Stimulated activated naive B cell treated with anti-CD40 and anti-IgM and Interleukin-4, amounts not matched to agents 10 μg/mL and 1 μg/mL and 100 μg/mL, for 72 hours (primary cell): Measurements from ENCODE around the gene PIK3CD.
"Not testable (repeated sequence)": the region's sequence is repeated elsewhere in the genome, so short reads cannot be mapped to it uniquely, and the experiment has no call there.

Experiments used
- ATAC-seq, 2 donors: fragments of 150-1000 bp; cut with Tn5 transposase; replicated peaks; 2 replicates each; pipeline ENCODE4 v1.10.0; 2021; ENCODE audit warnings: moderate library complexity in 1 of 2
- DNase-seq: peaks from one replicate; pipeline ENCODE4 v3.0.0; 2021
- H3K27ac Mint-ChIP-seq: one replicate; pipeline ENCODE4 v1.8.0; 2022; ENCODE audit warnings: mild to moderate bottlenecking, mixed read lengths
- H3K27me3 Mint-ChIP-seq, 2 donors: one replicate each; pipeline ENCODE4 v1.8.0; 2022; ENCODE audit warnings: mixed read lengths in 2 of 2
- H3K36me3 Mint-ChIP-seq, 2 donors: one replicate each; pipeline ENCODE4 v1.8.0; 2022; ENCODE audit warnings: mixed read lengths in 2 of 2, mild to moderate bottlenecking in 1 of 2
- H3K4me1 Mint-ChIP-seq, 2 donors: one replicate each; pipeline ENCODE4 v1.8.0; 2022; ENCODE audit warnings: mixed read lengths in 2 of 2, mild to moderate bottlenecking in 1 of 2
- H3K4me3 Mint-ChIP-seq, 2 donors: one replicate each; pipeline ENCODE4 v1.8.0; 2022; ENCODE audit warnings: mild to moderate bottlenecking in 2 of 2, mixed read lengths in 2 of 2, moderate library complexity in 1 of 2
- H3K9me3 Mint-ChIP-seq, 2 donors: one replicate each; pipeline ENCODE4 v1.8.0; 2022; ENCODE audit warnings: mixed read lengths in 2 of 2, mild to moderate bottlenecking in 1 of 2

The PIK3CD gene

DNA sequence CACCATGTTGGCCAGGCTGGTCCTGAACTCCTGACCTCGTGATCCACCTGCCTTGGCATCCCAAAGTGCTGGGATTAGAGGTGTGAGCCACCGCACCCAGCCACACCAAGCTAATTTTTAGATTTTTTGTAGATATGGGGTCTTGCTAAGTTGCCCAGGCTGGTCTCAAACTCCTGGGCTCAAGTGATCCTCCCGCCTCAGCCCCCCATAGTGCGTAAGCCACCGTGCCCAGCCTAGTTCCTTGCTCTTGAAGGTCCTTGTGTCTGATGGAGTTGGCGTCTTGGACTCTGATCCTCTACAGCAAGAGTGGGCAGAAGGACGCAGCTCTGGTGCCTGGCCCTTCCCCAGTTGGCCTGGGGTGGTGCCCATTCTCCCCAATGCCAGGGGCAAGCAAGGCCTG, 24.6 kb downstream of the PIK3CD start:
- H3K27me3 Mint-ChIP-seq, DNase-seq, H3K9me3 Mint-ChIP-seq, ATAC-seq: not testable (repeated sequence)
- Mint-ChIP-seq H3K27ac (peak overlapping the region; percentile 94), H3K4me1 (peaks cover 51 to 82% of the 10 kb centered on the region in 2 donors), H3K36me3 (peaks cover 51 to 62% of the 10 kb centered on the region in 2 donors), H3K4me3 (peak overlapping the region in 1 of 2 donors; percentile 46)

GRCh38 chr1:9676815-9677393, 25.4 kb downstream of the PIK3CD start:
- Mint-ChIP-seq H3K9me3 (peaks cover 0 to 7% of the 10 kb centered on the region in 2 donors), H3K36me3 (peaks cover 49 to 57% of the 10 kb centered on the region in 2 donors), H3K27me3 (no peaks in the 10 kb centered on the region), H3K4me3 (peak overlapping the region in 1 of 2 donors; percentile 3), H3K4me1 (peaks cover 51 to 82% of the 10 kb centered on the region in 2 donors), H3K27ac (peak overlapping the region; percentile 94)
- ATAC-seq: no peak
- no peak for DNase-seq

DNA sequence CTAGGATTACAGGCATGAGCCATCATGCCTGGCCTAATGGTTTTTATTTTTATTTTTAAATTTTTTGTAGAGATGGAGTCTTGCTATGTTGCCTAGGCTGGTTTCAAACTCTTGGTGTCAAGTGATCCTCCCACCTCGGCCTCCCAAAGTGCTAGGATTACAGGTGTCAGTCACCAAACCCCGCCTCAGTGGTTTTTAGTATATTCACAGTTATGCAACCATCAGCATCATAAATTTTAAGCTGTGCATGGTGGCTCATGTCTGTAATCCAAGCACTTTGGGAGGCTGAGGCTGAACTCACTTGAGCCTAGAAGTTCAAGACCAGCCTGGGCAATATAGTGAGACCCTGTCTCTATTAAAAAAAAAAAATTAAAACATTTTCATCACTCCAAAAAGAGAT, 28.6 kb downstream of the PIK3CD start:
- H3K4me1 Mint-ChIP-seq: peaks cover 49 to 82% of the 10 kb centered on the region in 2 donors
- H3K36me3 Mint-ChIP-seq: peaks cover 43 to 51% of the 10 kb centered on the region in 2 donors
- ATAC-seq: no peak

GRCh38 chr1:9680828-9681227, 29.3 kb downstream of the PIK3CD start:
- peaks cover 43 to 54% of the 10 kb centered on the region in 2 donors for H3K36me3 Mint-ChIP-seq
- no peak for DNase-seq
- H3K27ac Mint-ChIP-seq: peak overlapping the region; percentile 87
- H3K9me3 Mint-ChIP-seq: peaks cover 0 to 7% of the 10 kb centered on the region in 2 donors
- H3K27me3 Mint-ChIP-seq: no peaks in the 10 kb centered on the region
- H3K4me1 Mint-ChIP-seq: peaks cover 52 to 86% of the 10 kb centered on the region in 2 donors
- peak overlapping the region in 1 of 2 donors; percentile 4 for H3K4me3 Mint-ChIP-seq
- peak; percentile 83 to 91 for ATAC-seq

More for the DNA sequence above, 28.6 kb downstream of the PIK3CD start:
- no peak for DNase-seq
- Mint-ChIP-seq H3K9me3 (peaks cover 0 to 7% of the 10 kb centered on the region in 2 donors), H3K27me3 (no peaks in the 10 kb centered on the region), H3K4me3 (no peak overlapping the region), H3K27ac (no peak overlapping the region)

GRCh38 chr1:9684801-9685200, 33.3 kb downstream of the PIK3CD start:
- Mint-ChIP-seq H3K27ac (peak overlapping the region; percentile 76), H3K9me3 (peaks cover 0 to 2% of the 10 kb centered on the region in 2 donors), H3K4me1 (peaks cover 41 to 83% of the 10 kb centered on the region in 2 donors), H3K27me3 (no peaks in the 10 kb centered on the region), H3K4me3 (peak overlapping the region; percentile 12 to 23), H3K36me3 (peaks cover 21 to 38% of the 10 kb centered on the region in 2 donors)
- no peak for ATAC-seq
- DNase-seq: no peak

DNA sequence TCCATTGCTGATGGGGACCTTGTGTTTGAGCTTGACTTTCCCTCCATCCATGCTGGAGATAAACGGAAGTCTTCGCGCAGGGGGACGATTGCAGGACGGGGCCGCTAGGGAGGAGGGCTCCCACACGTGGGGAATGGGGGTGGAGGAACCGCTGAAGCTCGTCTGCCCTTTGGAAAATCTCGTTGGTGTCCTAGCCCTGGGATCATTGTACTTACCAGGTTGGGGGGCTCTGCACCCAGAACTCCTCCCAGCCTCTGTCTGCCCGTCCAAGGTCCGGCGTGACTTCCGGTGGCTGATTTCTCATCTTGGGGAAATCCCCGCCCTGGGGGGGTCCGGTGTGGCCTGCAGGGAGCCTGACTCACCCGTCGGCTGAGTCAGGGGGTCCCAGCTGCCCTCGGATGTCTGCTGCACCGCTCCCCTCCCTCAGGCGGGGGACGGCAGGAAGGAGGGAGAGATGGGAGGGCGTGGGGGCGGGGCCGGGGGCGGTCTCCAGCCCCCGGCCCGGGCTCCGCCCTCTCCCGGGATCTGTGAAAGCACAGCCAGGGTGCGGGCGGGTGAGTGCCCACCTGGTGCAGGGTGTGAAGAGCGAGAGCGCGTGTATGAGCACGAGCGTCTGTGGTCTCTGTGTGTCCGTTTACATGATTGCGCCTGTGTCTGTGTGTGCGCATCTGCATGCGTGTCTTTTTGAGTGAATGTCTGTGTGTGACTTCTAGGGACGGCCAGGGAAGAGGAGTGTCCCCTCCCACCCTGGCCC, 35.8 kb downstream of the PIK3CD start:
- H3K9me3 Mint-ChIP-seq: no peaks in the 10 kb centered on the region
- DNase-seq: peak; percentile 42
- peaks cover 28 to 49% of the 10 kb centered on the region in 2 donors for H3K36me3 Mint-ChIP-seq
- no peaks in the 10 kb centered on the region for H3K27me3 Mint-ChIP-seq
- peak overlapping the region; percentile 91 for H3K27ac Mint-ChIP-seq
- peak; percentile 45 to 55 for ATAC-seq
- peak overlapping the region; percentile 85 to 87 for H3K4me3 Mint-ChIP-seq
- H3K4me1 Mint-ChIP-seq: peaks cover 48 to 83% of the 10 kb centered on the region in 2 donors

DNA sequence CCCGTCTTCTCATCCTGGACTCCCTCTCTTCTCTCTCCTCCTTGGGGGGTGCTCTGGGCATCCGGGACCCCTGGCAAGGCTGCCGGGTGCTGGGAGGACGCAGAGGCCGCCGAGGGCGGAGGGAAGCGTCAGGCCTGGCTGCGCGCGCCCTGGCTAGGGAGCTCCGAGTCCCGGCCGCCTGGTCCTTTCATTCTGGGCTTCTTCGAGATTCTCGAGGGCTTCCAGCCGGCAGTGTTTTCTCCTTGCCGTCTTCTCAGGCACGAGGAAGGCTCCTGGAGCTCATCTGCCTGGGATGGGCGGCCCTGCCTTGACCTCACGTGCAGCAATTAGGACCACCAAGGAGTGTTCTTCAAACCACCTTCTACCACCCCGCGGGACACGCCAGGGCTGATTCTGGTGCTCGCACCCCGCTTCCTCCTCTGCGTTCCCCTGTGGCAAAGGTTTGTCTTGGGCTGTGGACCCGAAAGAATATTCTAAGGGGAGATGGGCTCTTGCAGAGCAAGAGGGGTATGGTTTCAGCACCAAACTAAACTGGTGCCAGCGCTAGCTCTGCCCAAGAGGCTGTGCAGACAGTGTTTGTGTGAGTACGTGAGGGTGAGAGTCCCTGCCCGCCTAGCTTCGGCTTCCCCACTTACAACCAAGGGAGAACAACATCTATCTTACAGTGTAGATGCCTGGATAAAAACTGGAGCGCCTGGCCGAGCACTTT, 36.5 kb downstream of the PIK3CD start:
- ATAC-seq (peak in 1 of 2 donors; percentile 2), DNase-seq (no peak)
- H3K27me3 Mint-ChIP-seq: no peaks in the 10 kb centered on the region
- H3K4me1 Mint-ChIP-seq: peaks cover 50 to 80% of the 10 kb centered on the region in 2 donors
- peaks cover 30 to 52% of the 10 kb centered on the region in 2 donors for H3K36me3 Mint-ChIP-seq
- H3K4me3 Mint-ChIP-seq: peak overlapping the region; percentile 85 to 87
- H3K9me3 Mint-ChIP-seq: no peaks in the 10 kb centered on the region
- H3K27ac Mint-ChIP-seq: peak overlapping the region; percentile 77

GRCh38 chr1:9688599-9688998, 37.1 kb downstream of the PIK3CD start:
- no peaks in the 10 kb centered on the region for H3K9me3 Mint-ChIP-seq
- H3K36me3 Mint-ChIP-seq: peaks cover 29 to 52% of the 10 kb centered on the region in 2 donors
- peak overlapping the region; percentile 77 for H3K27ac Mint-ChIP-seq
- peaks cover 48 to 75% of the 10 kb centered on the region in 2 donors for H3K4me1 Mint-ChIP-seq
- no peaks in the 10 kb centered on the region for H3K27me3 Mint-ChIP-seq
- ATAC-seq (no peak), DNase-seq (no peak)
- H3K4me3 Mint-ChIP-seq: peak overlapping the region; percentile 85 to 87

DNA sequence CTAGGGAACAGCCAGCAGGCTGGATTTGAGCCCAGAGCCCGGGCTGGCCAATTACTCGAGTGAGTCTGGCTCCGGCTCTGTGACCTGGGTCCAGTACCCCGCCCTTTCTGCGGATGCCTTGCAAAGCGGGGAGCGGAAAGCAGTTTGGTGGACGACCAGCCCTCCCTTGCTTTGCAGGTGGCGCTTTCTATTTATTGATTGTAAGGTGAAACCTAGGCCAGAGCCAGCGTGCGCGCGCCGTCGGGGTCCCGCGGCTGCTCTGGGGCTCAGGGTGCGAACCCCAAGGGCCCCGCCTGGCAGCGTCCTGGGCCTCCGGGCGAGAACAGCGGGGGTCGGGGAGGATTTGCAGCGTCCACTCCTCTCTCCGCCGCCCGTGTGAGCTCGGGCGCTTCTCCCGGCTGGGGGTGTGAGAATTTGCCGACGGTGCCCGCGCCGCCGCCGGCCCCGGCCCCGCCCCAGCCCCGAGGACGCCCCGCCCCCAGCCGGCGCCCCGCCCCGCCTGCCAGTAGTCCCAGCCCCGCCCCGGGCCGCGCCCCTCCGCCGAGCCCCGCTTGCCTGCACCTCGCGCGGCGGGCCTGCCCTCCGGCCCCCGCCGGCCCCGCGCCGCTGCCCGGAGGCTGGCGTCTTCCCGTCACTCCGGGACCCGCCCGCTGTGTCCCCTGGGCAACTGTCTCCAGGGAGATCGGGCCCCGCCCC, 37.6 kb downstream of the PIK3CD start:
- Mint-ChIP-seq H3K36me3 (peaks cover 29 to 52% of the 10 kb centered on the region in 2 donors), H3K4me1 (peaks cover 45 to 75% of the 10 kb centered on the region in 2 donors), H3K4me3 (peak overlapping the region; percentile 85 to 87), H3K9me3 (no peaks in the 10 kb centered on the region), H3K27me3 (no peaks in the 10 kb centered on the region), H3K27ac (peak overlapping the region; percentile 31)
- ATAC-seq (peak; percentile 77 to 86), DNase-seq (peak; percentile 52)

DNA sequence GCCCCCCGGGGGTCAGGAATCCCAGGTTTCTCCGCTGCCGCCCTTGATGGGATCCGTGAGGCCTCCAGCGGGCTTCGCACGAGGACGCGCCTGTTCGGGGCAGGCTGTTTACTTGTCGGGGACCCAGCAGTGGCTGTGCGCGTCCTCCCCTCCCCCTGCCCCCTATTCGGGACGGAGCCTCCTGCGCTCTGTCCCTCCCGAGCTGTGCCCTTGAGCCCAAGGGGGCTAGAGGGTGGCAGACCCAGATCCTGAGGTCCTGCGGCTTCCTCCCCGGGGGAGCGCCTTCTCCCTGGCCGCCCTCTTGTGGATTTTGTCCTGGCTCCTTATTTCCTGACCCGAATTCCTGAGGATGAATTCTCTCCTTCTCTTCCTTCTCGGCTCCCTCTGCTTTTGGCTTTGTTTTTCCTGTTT, 38.4 kb downstream of the PIK3CD start:
- ATAC-seq (no peak), DNase-seq (no peak)
- Mint-ChIP-seq H3K4me3 (peak overlapping the region; percentile 84 to 86), H3K36me3 (peaks cover 33 to 56% of the 10 kb centered on the region in 2 donors), H3K4me1 (peaks cover 44 to 75% of the 10 kb centered on the region in 2 donors), H3K27ac (peak overlapping the region; percentile 83), H3K9me3 (no peaks in the 10 kb centered on the region), H3K27me3 (no peaks in the 10 kb centered on the region)

- Mint-ChIP-seq H3K9me3 (no peaks in the 10 kb centered on the region), H3K4me1 (peaks cover 47 to 78% of the 10 kb centered on the region in 2 donors), H3K36me3 (peaks cover 37 to 60% of the 10 kb centered on the region in 2 donors), H3K27me3 (no peaks in the 10 kb centered on the region), H3K27ac (peak overlapping the region; percentile 83), H3K4me3 (peak overlapping the region; percentile 84 to 86)
- DNase-seq (no peak), ATAC-seq (no peak)
These were observed 39.0 kb downstream of the PIK3CD start for GRCh38 chr1:9690440-9691107.

- Mint-ChIP-seq H3K4me1 (peaks cover 42 to 73% of the 10 kb centered on the region in 2 donors), H3K27ac (peak overlapping the region; percentile 83), H3K9me3 (no peaks in the 10 kb centered on the region), H3K4me3 (no peak overlapping the region), H3K36me3 (peaks cover 37 to 57% of the 10 kb centered on the region in 2 donors), H3K27me3 (no peaks in the 10 kb centered on the region)
- DNase-seq (no peak), ATAC-seq (no peak)
These were observed 39.5 kb downstream of the PIK3CD start for GRCh38 chr1:9691108-9691445.

DNA sequence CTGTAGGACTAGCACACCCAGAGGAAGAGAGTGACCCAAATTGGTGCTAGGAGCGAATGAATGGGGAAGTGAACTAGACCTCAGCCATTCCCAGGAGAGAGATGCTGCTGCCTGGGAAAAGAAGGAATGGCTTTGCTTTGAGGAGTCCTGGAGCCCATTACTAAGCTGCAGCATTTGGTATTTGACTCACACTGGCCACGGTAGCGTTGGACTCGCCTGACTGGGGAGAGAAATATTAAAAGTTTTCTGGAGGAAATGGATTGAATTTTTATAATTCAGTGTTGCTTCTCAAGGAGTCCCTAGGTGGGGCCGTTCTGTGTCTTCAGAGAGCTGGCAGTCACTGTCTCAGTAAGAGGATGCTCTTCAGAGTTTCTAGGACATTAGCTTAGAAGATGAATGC, 40.2 kb downstream of the PIK3CD start:
- no peak overlapping the region for H3K27ac Mint-ChIP-seq

More for the DNA sequence above, 40.2 kb downstream of the PIK3CD start:
- Mint-ChIP-seq H3K4me1 (peaks cover 44 to 72% of the 10 kb centered on the region in 2 donors), H3K4me3 (no peak overlapping the region), H3K9me3 (no peaks in the 10 kb centered on the region), H3K27me3 (no peaks in the 10 kb centered on the region), H3K36me3 (peaks cover 40 to 60% of the 10 kb centered on the region in 2 donors)
- DNase-seq: no peak
- no peak for ATAC-seq
